BLaER1 treated with 17β-estradiol and CSF1 and Interleukin-3, amounts not matched to agents 10 nM and 100 nM (cell line): ENCODE results near the gene AJM1.

Source experiments
- H3K27ac ChIP-seq, 11 experiments: shearing (Covaris generic); formaldehyde crosslinking; 2 replicates each; pipeline ENCODE4 v1.8.1; 2022
- H3K27me3 ChIP-seq, 11 experiments: shearing (Covaris generic); formaldehyde crosslinking; 2 replicates each; pipeline ENCODE4 v1.8.1; 2022
- H3K36me3 ChIP-seq, 11 experiments: shearing (Covaris generic); formaldehyde crosslinking; 2 replicates each; pipeline ENCODE4 v1.8.1; 2022
- H3K4me1 ChIP-seq, 10 experiments: shearing (Covaris generic); formaldehyde crosslinking; 2 replicates each; pipeline ENCODE4 v1.8.1; 2022
- H3K4me2 ChIP-seq, 11 experiments: shearing (Covaris generic); formaldehyde crosslinking; 2 replicates each; pipeline ENCODE4 v1.8.1; 2022
- H3K4me3 ChIP-seq, 10 experiments: shearing (Covaris generic); formaldehyde crosslinking; 2 replicates each; pipeline ENCODE4 v1.8.1; 2022
- H3K9ac ChIP-seq, 11 experiments: shearing (Covaris generic); formaldehyde crosslinking; 2 replicates each; pipeline ENCODE4 v1.8.1; 2022
- H3K9me3 ChIP-seq, 11 experiments: shearing (Covaris generic); formaldehyde crosslinking; replicated peaks in 1 of 11; 2 replicates each; pipeline ENCODE4 v1.8.1; 2022
- H4K20me1 ChIP-seq, 11 experiments: shearing (Covaris generic); formaldehyde crosslinking; 2 replicates each; pipeline ENCODE4 v1.8.1; 2022
- Cebpa-rat ChIP-seq, 11 experiments: shearing (Covaris generic); IDR thresholded peaks; 2 replicates each; pipeline ENCODE4 v1.8.1; 2022

AJM1 gene

DNA sequence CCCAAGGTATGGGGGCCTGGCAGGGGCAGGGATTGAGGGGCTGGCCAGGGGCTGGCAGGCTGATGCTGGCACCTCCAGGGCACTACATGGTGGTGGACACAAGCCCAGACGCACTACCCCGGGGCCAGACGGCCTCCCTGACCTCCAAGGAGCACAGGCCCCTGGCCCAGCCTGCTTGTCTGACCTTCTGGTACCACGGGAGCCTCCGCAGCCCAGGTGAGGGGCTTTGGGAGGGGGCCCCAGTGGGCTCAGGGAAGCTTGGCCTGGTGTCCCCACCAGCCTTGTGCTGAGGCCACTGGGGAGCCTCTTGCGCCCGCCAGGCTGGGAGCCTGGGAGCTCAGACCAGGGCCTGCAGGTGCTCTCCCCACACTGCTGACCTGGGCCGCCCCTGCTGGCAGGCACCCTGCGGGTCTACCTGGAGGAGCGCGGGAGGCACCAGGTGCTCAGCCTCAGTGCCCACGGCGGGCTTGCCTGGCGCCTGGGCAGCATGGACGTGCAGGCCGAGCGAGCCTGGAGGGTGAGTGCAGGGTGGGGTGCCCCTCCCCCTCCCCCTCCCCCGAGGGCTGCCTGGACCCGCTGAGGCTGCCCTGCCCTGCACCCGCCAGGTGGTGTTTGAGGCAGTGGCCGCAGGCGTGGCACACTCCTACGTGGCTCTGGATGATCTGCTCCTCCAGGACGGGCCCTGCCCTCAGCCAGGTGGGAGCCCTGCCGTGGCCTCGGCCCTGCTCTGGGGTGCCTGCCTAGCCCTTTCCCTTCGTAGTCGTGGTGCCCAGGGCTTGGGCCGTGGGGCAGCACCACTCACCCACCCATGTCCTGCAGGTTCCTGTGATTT is 15.5 kb downstream of the AJM1 start:
- Histone ChIP-seq H3K4me2 (peak overlapping the region in 7 of 11 experiments; percentile 71 to 94 (median 83); a peak in 12 of 22 replicates), H3K9ac (peak overlapping the region in 7 of 11 experiments; percentile 43 to 77 (median 59); a peak in 10 of 22 replicates), H3K27me3 (no peaks in the 10 kb centered on the region)

DNA sequence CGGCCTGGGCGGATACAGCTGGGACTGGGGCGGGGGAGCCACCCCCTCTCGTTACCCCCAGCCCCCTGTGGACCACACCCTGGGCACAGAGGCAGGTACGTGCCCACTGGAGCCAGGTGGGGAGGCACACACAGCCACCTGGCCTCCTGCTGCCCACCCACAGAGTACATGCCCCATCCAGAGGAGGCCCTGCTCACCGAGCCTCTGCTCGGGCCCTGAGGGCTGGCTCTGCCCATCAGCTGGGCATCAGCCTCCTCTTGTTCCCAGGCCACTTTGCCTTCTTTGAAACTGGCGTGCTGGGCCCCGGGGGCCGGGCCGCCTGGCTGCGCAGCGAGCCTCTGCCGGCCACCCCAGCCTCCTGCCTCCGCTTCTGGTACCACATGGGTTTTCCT is 16.2 kb downstream of the AJM1 start:
- Histone ChIP-seq H3K9me3 (no peaks in the 10 kb centered on the region), H3K27ac (peak overlapping the region in 4 of 11 experiments; percentile 45 to 59 (median 55); a peak in 7 of 22 replicates), H3K4me1 (peaks cover 40 to 92% (median 82%) of the 10 kb centered on the region in 10 experiments; a peak in 19 of 20 replicates), H3K4me3 (no peak overlapping the region), H3K27me3 (no peaks in the 10 kb centered on the region), H3K9ac (peak overlapping the region in 8 of 11 experiments; percentile 43 to 77 (median 58); a peak in 15 of 22 replicates), H4K20me1 (peaks cover 37 to 98% (median 90%) of the 10 kb centered on the region in 11 experiments; a peak in 21 of 22 replicates), H3K4me2 (peak overlapping the region in 9 of 11 experiments; percentile 50 to 94 (median 81); a peak in 16 of 22 replicates), H3K36me3 (peaks cover 27 to 52% (median 31%) of the 10 kb centered on the region in 11 experiments)
- no peak for TF ChIP-seq Cebpa-rat (IDR thresholded peaks at IDR 0.05)

More for the DNA sequence above, 15.5 kb downstream of the AJM1 start:
- peak overlapping the region in 2 of 11 experiments; percentile 54 to 59; a peak in 3 of 22 replicates for H3K27ac ChIP-seq
- H3K9me3 ChIP-seq = no peaks in the 10 kb centered on the region
- peaks cover 39 to 97% (median 81%) of the 10 kb centered on the region in 10 experiments; a peak in 19 of 20 replicates for H3K4me1 ChIP-seq
- H3K4me3 ChIP-seq = no peak overlapping the region
- peaks cover 31 to 97% (median 83%) of the 10 kb centered on the region in 11 experiments; a peak in 21 of 22 replicates for H4K20me1 ChIP-seq
- TF ChIP-seq Cebpa-rat (IDR thresholded peaks at IDR 0.05) = no peak
- H3K36me3 ChIP-seq = peaks cover 20 to 46% (median 25%) of the 10 kb centered on the region in 11 experiments

DNA sequence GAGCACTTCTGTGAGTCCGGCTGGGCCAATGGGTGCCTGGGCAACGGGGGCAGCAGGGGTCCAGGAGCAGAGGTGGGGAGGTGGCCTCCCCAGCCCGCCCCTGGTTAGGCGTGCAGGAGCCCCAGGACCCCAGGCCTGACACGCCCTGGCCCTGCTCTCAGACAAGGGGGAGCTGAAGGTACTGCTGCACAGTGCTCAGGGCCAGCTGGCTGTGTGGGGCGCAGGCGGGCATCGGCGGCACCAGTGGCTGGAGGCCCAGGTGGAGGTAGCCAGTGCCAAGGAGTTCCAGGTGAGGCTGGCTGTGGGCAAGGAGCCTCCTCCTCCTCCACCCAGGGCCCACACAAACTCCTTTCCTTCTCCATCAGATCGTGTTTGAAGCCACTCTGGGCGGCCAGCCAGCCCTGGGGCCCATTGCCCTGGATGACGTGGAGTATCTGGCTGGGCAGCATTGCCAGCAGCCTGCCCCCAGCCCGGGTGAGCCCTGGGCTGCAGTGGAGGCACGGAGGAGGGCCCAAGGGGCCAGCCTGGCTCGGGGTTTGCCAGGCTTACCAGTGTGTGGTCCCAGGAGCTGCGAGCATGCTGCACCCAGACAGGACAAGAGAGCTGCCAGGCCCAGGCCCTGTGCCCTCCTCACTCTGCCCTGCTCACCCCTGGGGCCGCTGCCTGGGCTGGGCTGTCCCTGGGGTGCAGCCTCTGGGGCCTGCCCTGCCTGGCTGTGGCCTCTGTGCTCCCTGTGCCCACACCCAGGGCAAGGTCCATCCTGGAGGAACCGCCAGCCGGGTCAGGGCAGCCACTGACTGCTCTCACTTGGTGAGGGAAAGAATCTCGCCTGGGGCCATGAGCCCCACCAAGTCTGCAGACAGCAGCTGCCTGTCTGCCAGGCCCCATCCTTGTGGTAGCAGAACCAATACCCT is 16.8 kb downstream of the AJM1 start:
- peak overlapping the region; percentile 11 to 77 (median 58); a peak in 21 of 22 replicates for H3K9ac ChIP-seq
- no peak overlapping the region; a peak in 2 of 20 replicates for H3K4me3 ChIP-seq
- H3K27ac ChIP-seq = peak overlapping the region in 8 of 11 experiments; percentile 33 to 59 (median 42); a peak in 15 of 22 replicates
- H3K4me1 ChIP-seq = peaks cover 43 to 92% (median 84%) of the 10 kb centered on the region in 10 experiments
- no peaks in the 10 kb centered on the region for H3K27me3 ChIP-seq
- TF ChIP-seq Cebpa-rat (IDR thresholded peaks at IDR 0.05) = no peak
- peak overlapping the region; percentile 0 to 94 (median 80); a peak in 20 of 22 replicates for H3K4me2 ChIP-seq
- H3K36me3 ChIP-seq = peaks cover 33 to 59% (median 38%) of the 10 kb centered on the region in 11 experiments
- H3K9me3 ChIP-seq = no peaks in the 10 kb centered on the region
- H4K20me1 ChIP-seq = peaks cover 44 to 100% (median 96%) of the 10 kb centered on the region in 11 experiments; a peak in 21 of 22 replicates

DNA sequence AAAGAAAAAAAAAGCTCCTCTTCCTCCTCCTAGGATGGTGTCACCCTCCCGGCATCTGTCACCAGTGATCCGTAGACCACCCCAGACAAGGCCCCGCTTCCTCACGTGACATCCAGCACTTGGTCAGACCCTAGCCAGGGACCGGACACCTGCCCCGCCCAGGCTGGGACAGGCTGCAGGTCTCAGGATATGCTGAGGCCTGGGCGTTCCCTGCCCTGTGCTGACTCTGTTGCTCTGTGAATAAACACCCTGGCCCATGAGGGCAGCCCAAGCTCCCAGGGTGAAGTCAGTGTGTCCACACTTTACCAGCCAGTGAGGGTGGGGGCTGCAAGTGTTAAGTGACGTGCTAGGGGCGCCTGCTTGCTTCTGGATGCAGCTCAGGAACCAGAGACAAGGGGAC is 18.3 kb downstream of the AJM1 start:
- Histone ChIP-seq H3K27ac (no peak overlapping the region; a peak in 1 of 22 replicates), H3K4me2 (peak overlapping the region in 9 of 11 experiments; percentile 50 to 94 (median 81); a peak in 16 of 22 replicates), H3K36me3 (peaks cover 37 to 68% (median 47%) of the 10 kb centered on the region in 11 experiments), H3K9ac (peak overlapping the region in 8 of 11 experiments; percentile 9 to 58 (median 44); a peak in 8 of 22 replicates), H3K4me1 (peaks cover 50 to 91% (median 82%) of the 10 kb centered on the region in 10 experiments), H3K4me3 (no peak overlapping the region), H4K20me1 (peaks cover 48 to 100% (median 99%) of the 10 kb centered on the region in 11 experiments; a peak in 21 of 22 replicates), H3K9me3 (no peaks in the 10 kb centered on the region), H3K27me3 (no peaks in the 10 kb centered on the region)
- TF ChIP-seq Cebpa-rat (IDR thresholded peaks at IDR 0.05) = no peak

DNA sequence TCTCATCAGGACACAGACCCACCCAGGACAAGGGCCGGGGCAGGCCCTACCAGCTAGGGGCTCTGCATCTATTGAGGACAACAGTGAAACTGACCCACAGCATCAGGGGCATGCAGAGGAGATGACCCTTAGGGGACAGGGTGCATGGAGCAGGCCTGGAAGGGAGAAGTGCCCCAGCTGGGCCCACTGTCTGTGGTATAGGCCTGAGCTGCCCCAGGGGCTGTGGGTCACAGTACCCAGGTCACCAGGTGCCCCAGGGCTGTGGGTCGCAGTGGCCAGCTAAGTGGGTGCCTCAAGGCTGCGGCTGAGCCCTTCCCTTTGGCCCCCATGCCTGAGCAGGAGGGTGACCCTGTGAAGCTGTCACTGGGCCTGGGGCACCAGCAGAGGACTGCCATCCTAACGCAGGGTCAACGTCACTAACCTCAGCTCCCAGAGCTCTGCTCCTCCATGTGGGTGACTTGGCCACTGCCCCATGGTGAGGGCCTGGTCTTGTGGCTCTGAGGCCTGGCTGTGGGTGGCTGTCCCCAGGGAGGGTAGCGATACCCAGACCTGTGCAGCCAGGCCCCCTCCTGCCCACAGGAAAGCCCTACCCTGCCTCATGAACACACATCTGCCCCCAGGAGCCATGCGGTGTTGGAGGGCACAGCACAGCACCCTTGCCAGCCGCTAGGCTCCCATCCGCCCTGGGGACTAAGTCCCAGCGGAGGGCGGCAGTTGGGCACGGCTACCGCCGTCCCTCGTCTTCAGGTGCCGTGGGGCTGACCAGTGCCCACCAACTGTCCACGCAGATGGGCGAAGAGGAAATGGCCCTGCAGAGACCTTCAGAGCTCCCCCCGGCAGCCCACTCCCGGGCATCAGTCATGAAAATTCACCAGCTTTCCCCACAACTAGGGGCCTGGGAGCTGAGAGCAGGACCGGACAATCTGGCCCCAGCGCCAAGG is 18.9 kb downstream of the AJM1 start:
- Histone ChIP-seq H3K27ac (no peak overlapping the region; a peak in 1 of 22 replicates), H3K4me3 (no peak overlapping the region), H3K9ac (peak overlapping the region in 9 of 11 experiments; percentile 10 to 58 (median 40); a peak in 8 of 22 replicates), H3K36me3 (peaks cover 37 to 68% (median 47%) of the 10 kb centered on the region in 11 experiments), H3K4me1 (peaks cover 44 to 84% (median 76%) of the 10 kb centered on the region in 10 experiments), H4K20me1 (peaks cover 48 to 94% (median 92%) of the 10 kb centered on the region in 11 experiments; a peak in 21 of 22 replicates), H3K27me3 (no peaks in the 10 kb centered on the region), H3K4me2 (peak overlapping the region in 8 of 11 experiments; percentile 12 to 94 (median 82); a peak in 14 of 22 replicates), H3K9me3 (no peaks in the 10 kb centered on the region)
- no peak for TF ChIP-seq Cebpa-rat (IDR thresholded peaks at IDR 0.05)

- Histone ChIP-seq H3K9ac (peak overlapping the region in 7 of 11 experiments; percentile 8 to 48 (median 13); a peak in 5 of 22 replicates), H3K27me3 (no peaks in the 10 kb centered on the region), H3K9me3 (peaks cover 0 to 3% (median 0%) of the 10 kb centered on the region in 11 experiments; a peak in 6 of 22 replicates), H3K36me3 (peaks cover 37 to 66% (median 47%) of the 10 kb centered on the region in 11 experiments), H3K4me2 (peak overlapping the region in 4 of 11 experiments; percentile 22 to 89 (median 53); a peak in 2 of 22 replicates), H3K4me1 (peaks cover 45 to 80% (median 73%) of the 10 kb centered on the region in 10 experiments), H3K4me3 (no peak overlapping the region), H4K20me1 (peaks cover 48 to 86% (median 85%) of the 10 kb centered on the region in 11 experiments; a peak in 21 of 22 replicates), H3K27ac (no peak overlapping the region)
- no peak for TF ChIP-seq Cebpa-rat (IDR thresholded peaks at IDR 0.05)
Observed at GRCh38 chr9:136861874-136862457, 19.7 kb downstream of the AJM1 start.
